GM12875 (cell line): ENCODE data around the gene NOL7.

Source experiments
- H3K4me3 ChIP-seq: one replicate; pipeline ENCODE4 v1.5.1; 2011; ENCODE audit warnings: low read depth, low read length, control low read depth
- CTCF ChIP-seq: IDR thresholded peaks from 2 replicates; pipeline ENCODE4 v1.5.1; 2011; ENCODE audit warnings: low read depth, mild to moderate bottlenecking, control low read depth, inconsistent platforms, low read length, moderate library complexity, borderline replicate concordance; ENCODE audit not compliant: insufficient read depth

The NOL7 gene

GRCh38 chr6:13614926-13615791 lies at the start of gene NOL7:
TSS of gene NOL7 (plus strand) at chr6:13615335. CDS start at chr6:13615359, 24 bp downstream.
- peak within 1 kb of the TSS; percentile 82 for H3K4me3 ChIP-seq
- peak; percentile 97 for TF ChIP-seq CTCF

- no peak for TF ChIP-seq CTCF
- no peak overlapping the region for H3K4me3 ChIP-seq
Observed at GRCh38 chr6:13565921-13566320, 49.2 kb upstream of the NOL7 start.

GRCh38 chr6:13566500-13566899 lies 48.6 kb upstream of the NOL7 start:
- no peak for TF ChIP-seq CTCF
- no peak overlapping the region for H3K4me3 ChIP-seq

- TF ChIP-seq CTCF, result no peak
- no peak overlapping the region for H3K4me3 ChIP-seq
Observed at GRCh38 chr6:13568970-13569369, 46.2 kb upstream of the NOL7 start.

- no peak for TF ChIP-seq CTCF
- H3K4me3 ChIP-seq, result no peak overlapping the region
Observed at GRCh38 chr6:13572240-13572639, 42.9 kb upstream of the NOL7 start.

- TF ChIP-seq CTCF, result no peak
- no peak overlapping the region for H3K4me3 ChIP-seq
Observed at GRCh38 chr6:13572951-13573654, 42.0 kb upstream of the NOL7 start.
